Measurements from ENCODE around the gene SPHKAP.

- TF ChIP-seq, protein P1, sequence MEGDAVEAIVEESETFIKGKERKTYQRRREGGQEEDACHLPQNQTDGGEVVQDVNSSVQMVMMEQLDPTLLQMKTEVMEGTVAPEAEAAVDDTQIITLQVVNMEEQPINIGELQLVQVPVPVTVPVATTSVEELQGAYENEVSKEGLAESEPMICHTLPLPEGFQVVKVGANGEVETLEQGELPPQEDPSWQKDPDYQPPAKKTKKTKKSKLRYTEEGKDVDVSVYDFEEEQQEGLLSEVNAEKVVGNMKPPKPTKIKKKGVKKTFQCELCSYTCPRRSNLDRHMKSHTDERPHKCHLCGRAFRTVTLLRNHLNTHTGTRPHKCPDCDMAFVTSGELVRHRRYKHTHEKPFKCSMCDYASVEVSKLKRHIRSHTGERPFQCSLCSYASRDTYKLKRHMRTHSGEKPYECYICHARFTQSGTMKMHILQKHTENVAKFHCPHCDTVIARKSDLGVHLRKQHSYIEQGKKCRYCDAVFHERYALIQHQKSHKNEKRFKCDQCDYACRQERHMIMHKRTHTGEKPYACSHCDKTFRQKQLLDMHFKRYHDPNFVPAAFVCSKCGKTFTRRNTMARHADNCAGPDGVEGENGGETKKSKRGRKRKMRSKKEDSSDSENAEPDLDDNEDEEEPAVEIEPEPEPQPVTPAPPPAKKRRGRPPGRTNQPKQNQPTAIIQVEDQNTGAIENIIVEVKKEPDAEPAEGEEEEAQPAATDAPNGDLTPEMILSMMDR (IDR thresholded peaks at IDR 0.05): no peak
- no peak for TF ChIP-seq POLR2A (IDR thresholded peaks at IDR 0.05)
Observed at GRCh38 chr2:228067309-228067708, 114.2 kb downstream of the SPHKAP start.
